ENCODE data around the gene PCSK7. TPM values are rescaled to one million over a fixed set of nuclear protein-coding genes. Genes with fewer than 3 reads are reported as not detected.
A peak's percentile ranks its signal among the peaks of the same experiment; 100 is the strongest.

PCSK7 gene
- total RNA-seq, 1 donor from 2014 or later: 14.2 TPM

- H3K4me3 Mint-ChIP-seq: no peak overlapping the region
- H3K36me3 ChIP-seq: no peaks in the 10 kb centered on the region
- H3F3A ChIP-seq (ENCODE audit: low read depth): peaks cover 23% of the 10 kb centered on the region
- peaks cover 23% of the 10 kb centered on the region for H3K4me1 Mint-ChIP-seq
- no peak overlapping the region for H3K27ac Mint-ChIP-seq
- H3K4me1 ChIP-seq: peaks cover 11% of the 10 kb centered on the region
- H3K4me3 ChIP-seq: no peak overlapping the region
- no peak overlapping the region for H3K9ac ChIP-seq
- H3K9me3 ChIP-seq (ENCODE audit: low read depth): no peaks in the 10 kb centered on the region
- no peak overlapping the region for H3K4me2 ChIP-seq
- no peak for DNase-seq (ENCODE audit: low spot score)
- no peaks in the 10 kb centered on the region for H3K9me3 Mint-ChIP-seq
- H2AFZ ChIP-seq (replicated peaks): no peak overlapping the region
- peaks cover 4% of the 10 kb centered on the region for H3K79me2 ChIP-seq (ENCODE audit: low read depth)
- no peaks in the 10 kb centered on the region for H3K27me3 ChIP-seq
- peaks cover 2% of the 10 kb centered on the region for H3K36me3 Mint-ChIP-seq
- H4K20me1 ChIP-seq (ENCODE audit: low read depth): no peaks in the 10 kb centered on the region
- peaks cover 2% of the 10 kb centered on the region for H3K27me3 Mint-ChIP-seq (ENCODE audit: insufficient read depth, low read depth)
- no peak for TF ChIP-seq EZH2 (IDR thresholded peaks at IDR 0.05)
- TF ChIP-seq CTCF (IDR thresholded peaks at IDR 0.05): no peak
- TF ChIP-seq EZH2phosphoT487 (IDR thresholded peaks at IDR 0.05): no peak
- H3K27ac ChIP-seq: no peak overlapping the region
These were observed 49.3 kb downstream of the PCSK7 start for GRCh38 chr11:117182551-117182935.

- peaks cover 2% of the 10 kb centered on the region for H3K27me3 Mint-ChIP-seq (ENCODE audit: insufficient read depth, low read depth)
These were observed 50.0 kb downstream of the PCSK7 start for GRCh38 chr11:117181586-117182550.

GRCh38 chr11:117180661-117181585, 51.0 kb downstream of the PCSK7 start:
- DNase-seq (ENCODE audit: low spot score): peak; percentile 90
- H3K36me3 ChIP-seq: no peaks in the 10 kb centered on the region
- peaks cover 23% of the 10 kb centered on the region for H3K4me1 Mint-ChIP-seq
- H3K27ac ChIP-seq: no peak overlapping the region
- peak overlapping the region; percentile 98 for H3K4me3 Mint-ChIP-seq
- peak overlapping the region; percentile 60 for H3K27ac Mint-ChIP-seq
- peaks cover 4% of the 10 kb centered on the region for H3K79me2 ChIP-seq (ENCODE audit: low read depth)
- TF ChIP-seq EZH2phosphoT487 (IDR thresholded peaks at IDR 0.05) (no peak), CTCF (IDR thresholded peaks at IDR 0.05) (peak; percentile 74)
- H3K9ac ChIP-seq: no peak overlapping the region
- H3K4me1 ChIP-seq: peaks cover 11% of the 10 kb centered on the region
- H3K4me2 ChIP-seq: no peak overlapping the region
- H3K4me3 ChIP-seq: no peak overlapping the region
- H3K9me3 ChIP-seq (ENCODE audit: low read depth): no peaks in the 10 kb centered on the region
- no peak overlapping the region for H2AFZ ChIP-seq (replicated peaks)
- peaks cover 23% of the 10 kb centered on the region for H3F3A ChIP-seq (ENCODE audit: low read depth)
- peaks cover 2% of the 10 kb centered on the region for H3K36me3 Mint-ChIP-seq
- no peaks in the 10 kb centered on the region for H4K20me1 ChIP-seq (ENCODE audit: low read depth)
- H3K9me3 Mint-ChIP-seq: no peaks in the 10 kb centered on the region
- H3K27me3 ChIP-seq: no peaks in the 10 kb centered on the region
- no peaks in the 10 kb centered on the region for H3K27me3 Mint-ChIP-seq (ENCODE audit: insufficient read depth, low read depth)

More at GRCh38 chr11:117181586-117182550, 50.0 kb downstream of the PCSK7 start:
- Histone ChIP-seq H3K4me2 (no peak overlapping the region), H4K20me1 (ENCODE audit: low read depth) (no peaks in the 10 kb centered on the region), H3K4me3 (no peak overlapping the region), H3K9ac (no peak overlapping the region), H3K36me3 (no peaks in the 10 kb centered on the region), H3K79me2 (ENCODE audit: low read depth) (peaks cover 4% of the 10 kb centered on the region), H3K4me1 (peaks cover 11% of the 10 kb centered on the region), H3K27ac (no peak overlapping the region), H3K27me3 (no peaks in the 10 kb centered on the region), H3F3A (ENCODE audit: low read depth) (peaks cover 23% of the 10 kb centered on the region), H2AFZ (replicated peaks) (no peak overlapping the region), H3K9me3 (ENCODE audit: low read depth) (no peaks in the 10 kb centered on the region)
- Mint-ChIP-seq H3K4me3 (no peak overlapping the region), H3K9me3 (no peaks in the 10 kb centered on the region), H3K4me1 (peaks cover 23% of the 10 kb centered on the region), H3K27ac (no peak overlapping the region), H3K36me3 (peaks cover 2% of the 10 kb centered on the region)
- DNase-seq (ENCODE audit: low spot score): no peak
- no peak for TF ChIP-seq EZH2 (IDR thresholded peaks at IDR 0.05)

Measured in neural progenitor cell (in vitro differentiated cells).